Stimulated activated CD8-positive, alpha-beta memory T cell treated with anti-CD3 and anti-CD28 coated beads, Interleukin-4, amount 100 ng/mL, for 1 hour (primary cell): ENCODE results near the gene CSF2.
"Not testable (repeated sequence)": the region's sequence is repeated elsewhere in the genome, so short reads cannot be mapped to it uniquely, and the experiment has no call there.

Source experiments
- DNase-seq, 2 donors: peaks; one replicate each; pipeline ENCODE4 v3.0.0-alpha.2; 2020; ENCODE audit warnings: low read depth in 2 of 2, low spot score in 1 of 2

CSF2 gene

GRCh38 chr5:132105688-132106087 lies 32.1 kb downstream of the CSF2 start:
- no peak for DNase-seq

- not testable (repeated sequence) for DNase-seq
Observed at GRCh38 chr5:132108495-132108894, 34.9 kb downstream of the CSF2 start.

- not testable (repeated sequence) for DNase-seq
Observed at GRCh38 chr5:132108957-132109356, 35.4 kb downstream of the CSF2 start.

- DNase-seq = no peak
Observed at GRCh38 chr5:132109494-132110053, 36.0 kb downstream of the CSF2 start.

- no peak for DNase-seq
Observed at GRCh38 chr5:132110195-132110594, 36.6 kb downstream of the CSF2 start.

- no peak for DNase-seq
Observed at GRCh38 chr5:132110930-132111329, 37.3 kb downstream of the CSF2 start.

GRCh38 chr5:132112111-132112510 lies 38.5 kb downstream of the CSF2 start:
- DNase-seq = no peak

- DNase-seq = no peak
Observed at GRCh38 chr5:132114150-132115121, 40.8 kb downstream of the CSF2 start.

- no peak for DNase-seq
Observed at GRCh38 chr5:132115375-132115774, 41.8 kb downstream of the CSF2 start.

- no peak for DNase-seq
Observed at GRCh38 chr5:132116072-132116471, 42.5 kb downstream of the CSF2 start.

GRCh38 chr5:132116909-132117489 lies 43.4 kb downstream of the CSF2 start:
- not testable (repeated sequence) for DNase-seq

- not testable (repeated sequence) for DNase-seq
Observed at GRCh38 chr5:132120717-132121116, 47.1 kb downstream of the CSF2 start.

- not testable (repeated sequence) for DNase-seq
Observed at GRCh38 chr5:132122971-132123370, 49.4 kb downstream of the CSF2 start.

GRCh38 chr5:132123578-132123977 lies 50.0 kb downstream of the CSF2 start:
- DNase-seq = not testable (repeated sequence)
